Ammon's horn (tissue), 1 donor: Measurements from ENCODE around the gene SPNS1.
"Not testable (repeated sequence)": the region's sequence is repeated elsewhere in the genome, so short reads cannot be mapped to it uniquely, and the experiment has no call there.

Experiments used
- DNase-seq: peaks from one replicate; pipeline ENCODE4 v3.0.0-alpha.2; 2016; ENCODE audit warnings: low spot score

SPNS1 gene, protein sequence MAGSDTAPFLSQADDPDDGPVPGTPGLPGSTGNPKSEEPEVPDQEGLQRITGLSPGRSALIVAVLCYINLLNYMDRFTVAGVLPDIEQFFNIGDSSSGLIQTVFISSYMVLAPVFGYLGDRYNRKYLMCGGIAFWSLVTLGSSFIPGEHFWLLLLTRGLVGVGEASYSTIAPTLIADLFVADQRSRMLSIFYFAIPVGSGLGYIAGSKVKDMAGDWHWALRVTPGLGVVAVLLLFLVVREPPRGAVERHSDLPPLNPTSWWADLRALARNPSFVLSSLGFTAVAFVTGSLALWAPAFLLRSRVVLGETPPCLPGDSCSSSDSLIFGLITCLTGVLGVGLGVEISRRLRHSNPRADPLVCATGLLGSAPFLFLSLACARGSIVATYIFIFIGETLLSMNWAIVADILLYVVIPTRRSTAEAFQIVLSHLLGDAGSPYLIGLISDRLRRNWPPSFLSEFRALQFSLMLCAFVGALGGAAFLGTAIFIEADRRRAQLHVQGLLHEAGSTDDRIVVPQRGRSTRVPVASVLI

DNA sequence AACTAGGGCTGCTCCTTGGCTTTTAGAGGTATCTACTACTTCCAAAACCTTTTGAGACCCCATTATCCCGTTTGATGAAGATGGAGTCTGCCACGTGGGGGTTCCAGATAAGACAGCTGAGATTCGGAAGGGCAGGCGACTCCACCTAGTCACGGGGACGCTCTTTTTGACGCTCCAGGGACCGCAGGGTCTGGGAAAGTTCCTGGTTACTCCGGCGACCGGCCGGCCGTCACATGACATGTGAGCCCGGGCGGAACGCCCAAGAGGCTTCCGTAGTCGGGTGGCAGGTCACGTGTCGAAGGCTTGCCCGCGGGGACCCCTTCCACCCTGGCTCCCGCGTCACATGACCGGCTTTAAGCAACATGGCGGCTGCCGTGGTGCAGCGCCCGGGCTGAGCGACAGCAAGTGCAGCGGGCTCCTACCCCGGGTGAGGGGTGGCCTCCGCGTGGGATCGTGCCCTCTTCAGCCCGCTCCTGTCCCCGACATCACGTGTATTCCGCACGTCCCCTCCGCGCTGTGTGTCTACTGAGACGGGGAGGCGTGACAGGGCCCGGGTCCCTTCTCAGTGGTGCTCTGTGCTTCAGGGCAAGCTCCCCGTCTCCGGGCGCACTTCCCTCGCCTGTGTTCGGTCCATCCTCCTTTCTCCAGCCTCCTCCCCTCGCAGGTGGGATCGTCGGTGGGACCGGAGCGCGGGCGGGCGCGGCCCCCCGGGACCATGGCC lies at the start of gene SPNS1:
SPNS1 (plus strand) TSS at position 342 of the 721 bp plus-strand sequence; CDS start at position 716, 374 bp downstream.
- peak; percentile 95 for DNase-seq

DNA sequence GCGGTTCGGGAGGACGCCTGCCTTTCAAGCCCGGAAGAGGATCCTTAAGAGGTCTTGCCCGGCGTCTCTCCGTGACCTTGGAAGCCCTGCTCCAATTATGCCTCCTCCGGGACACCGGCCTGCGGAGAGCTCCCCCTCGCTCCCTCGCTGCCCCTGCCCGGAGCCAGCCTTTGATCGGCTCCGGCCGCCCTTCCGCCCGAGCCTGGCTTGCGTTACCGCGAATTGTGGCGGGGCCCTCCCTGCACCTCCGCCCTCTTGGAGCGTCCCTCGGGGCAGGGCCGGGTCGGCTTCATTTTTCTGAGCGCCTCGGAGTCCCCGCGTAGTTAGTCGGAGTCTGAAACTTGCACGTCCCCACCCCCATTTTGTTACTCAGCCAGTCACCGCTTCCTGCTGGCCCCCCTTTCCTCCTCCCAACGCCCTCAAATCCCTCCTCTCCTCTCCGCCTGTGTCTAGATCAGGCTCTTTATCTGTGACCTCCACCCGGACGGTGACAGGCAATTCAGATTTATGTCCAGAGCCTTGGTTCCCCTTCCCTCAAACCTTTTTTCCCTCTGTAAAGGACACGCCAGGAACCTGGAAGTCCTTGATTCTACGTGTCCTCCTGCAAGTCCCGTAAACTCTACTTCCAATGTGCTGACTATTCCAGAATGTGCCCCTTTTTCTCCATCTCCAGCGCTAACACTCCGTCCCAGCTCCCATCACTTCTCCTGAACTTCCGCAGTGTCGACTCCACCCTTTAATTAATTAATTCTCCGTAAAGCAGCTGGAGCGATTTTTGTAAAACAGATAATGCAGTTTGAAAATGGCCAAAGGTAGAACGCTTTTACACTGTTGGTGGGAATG lies 49.0 kb upstream of the SPNS1 start:
- DNase-seq = peak; percentile 62

DNA sequence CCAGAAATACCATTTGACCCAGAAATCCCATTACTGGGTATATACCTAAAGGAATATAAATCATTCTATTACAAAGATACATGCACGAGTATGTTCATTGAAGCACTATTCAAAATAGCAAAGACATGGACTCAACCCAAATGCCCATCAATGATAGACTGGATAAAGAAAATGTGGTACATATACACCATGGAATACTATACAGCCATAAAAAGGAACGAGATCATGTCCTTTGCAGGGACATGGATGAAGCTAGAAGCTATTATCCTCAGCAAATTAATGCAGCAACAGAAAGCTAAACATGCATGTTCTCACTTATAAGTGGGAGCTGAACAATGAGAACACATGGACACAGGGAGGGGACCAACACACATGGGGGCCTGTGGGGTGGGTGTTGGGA lies 48.3 kb upstream of the SPNS1 start:
- not testable (repeated sequence) for DNase-seq

DNA sequence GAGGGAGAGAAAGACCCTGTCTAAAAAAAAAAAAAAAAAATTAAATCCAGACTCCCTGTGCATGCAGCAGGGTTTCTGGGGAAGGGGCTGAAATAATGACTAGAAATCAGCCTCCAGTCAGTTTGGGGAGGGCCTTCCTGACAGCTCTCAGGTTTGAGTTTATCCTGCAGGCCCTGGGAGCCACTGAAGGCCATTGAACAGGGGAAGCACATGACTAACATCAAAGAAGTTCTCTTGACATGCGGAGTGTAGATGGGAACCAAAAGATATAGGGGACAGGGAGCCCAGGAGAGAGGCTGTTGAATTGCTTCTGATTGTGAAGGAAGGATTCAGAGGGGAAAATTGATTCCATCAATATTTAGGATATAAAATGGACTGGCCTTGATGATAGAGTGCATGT lies 46.8 kb upstream of the SPNS1 start:
- DNase-seq = no peak

GRCh38 chr16:28930203-28930602 lies 44.4 kb upstream of the SPNS1 start:
- no peak for DNase-seq

- no peak for DNase-seq
These were observed 43.9 kb upstream of the SPNS1 start for GRCh38 chr16:28930652-28931051.

DNA sequence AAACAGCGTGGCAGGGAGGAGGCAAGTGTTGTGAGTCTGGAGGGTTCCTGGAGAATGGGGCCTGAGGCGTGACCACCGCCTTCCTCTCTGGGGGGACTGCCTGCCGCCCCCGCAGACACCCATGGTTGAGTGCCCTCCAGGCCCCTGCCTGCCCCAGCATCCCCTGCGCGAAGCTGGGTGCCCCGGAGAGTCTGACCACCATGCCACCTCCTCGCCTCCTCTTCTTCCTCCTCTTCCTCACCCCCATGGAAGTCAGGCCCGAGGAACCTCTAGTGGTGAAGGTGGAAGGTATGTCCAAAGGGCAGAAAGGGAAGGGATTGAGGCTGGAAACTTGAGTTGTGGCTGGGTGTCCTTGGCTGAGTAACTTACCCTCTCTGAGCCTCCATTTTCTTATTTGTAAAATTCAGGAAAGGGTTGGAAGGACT lies 42.8 kb upstream of the SPNS1 start, which contains the start of gene CD19:
CD19 (plus strand) TSS at position 171 of the 425 bp plus-strand sequence; CDS start at position 201, 30 bp downstream.
- no peak for DNase-seq

DNA sequence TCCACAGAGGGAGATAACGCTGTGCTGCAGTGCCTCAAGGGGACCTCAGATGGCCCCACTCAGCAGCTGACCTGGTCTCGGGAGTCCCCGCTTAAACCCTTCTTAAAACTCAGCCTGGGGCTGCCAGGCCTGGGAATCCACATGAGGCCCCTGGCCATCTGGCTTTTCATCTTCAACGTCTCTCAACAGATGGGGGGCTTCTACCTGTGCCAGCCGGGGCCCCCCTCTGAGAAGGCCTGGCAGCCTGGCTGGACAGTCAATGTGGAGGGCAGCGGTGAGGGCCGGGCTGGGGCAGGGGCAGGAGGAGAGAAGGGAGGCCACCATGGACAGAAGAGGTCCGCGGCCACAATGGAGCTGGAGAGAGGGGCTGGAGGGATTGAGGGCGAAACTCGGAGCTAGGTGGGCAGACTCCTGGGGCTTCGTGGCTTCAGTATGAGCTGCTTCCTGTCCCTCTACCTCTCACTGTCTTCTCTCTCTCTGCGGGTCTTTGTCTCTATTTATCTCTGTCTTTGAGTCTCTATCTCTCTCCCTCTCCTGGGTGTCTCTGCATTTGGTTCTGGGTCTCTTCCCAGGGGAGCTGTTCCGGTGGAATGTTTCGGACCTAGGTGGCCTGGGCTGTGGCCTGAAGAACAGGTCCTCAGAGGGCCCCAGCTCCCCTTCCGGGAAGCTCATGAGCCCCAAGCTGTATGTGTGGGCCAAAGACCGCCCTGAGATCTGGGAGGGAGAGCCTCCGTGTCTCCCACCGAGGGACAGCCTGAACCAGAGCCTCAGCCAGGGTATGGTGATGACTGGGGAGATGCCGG lies 42.0 kb upstream of the SPNS1 start:
- DNase-seq = no peak

DNA sequence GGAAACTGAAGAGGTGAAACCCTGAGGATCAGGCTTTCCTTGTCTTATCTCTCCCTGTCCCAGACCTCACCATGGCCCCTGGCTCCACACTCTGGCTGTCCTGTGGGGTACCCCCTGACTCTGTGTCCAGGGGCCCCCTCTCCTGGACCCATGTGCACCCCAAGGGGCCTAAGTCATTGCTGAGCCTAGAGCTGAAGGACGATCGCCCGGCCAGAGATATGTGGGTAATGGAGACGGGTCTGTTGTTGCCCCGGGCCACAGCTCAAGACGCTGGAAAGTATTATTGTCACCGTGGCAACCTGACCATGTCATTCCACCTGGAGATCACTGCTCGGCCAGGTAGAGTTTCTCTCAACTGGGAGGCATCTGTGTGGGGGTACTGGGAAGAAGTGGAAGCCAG lies 41.4 kb upstream of the SPNS1 start:
- DNase-seq = no peak

- no peak for DNase-seq
These were observed 39.2 kb upstream of the SPNS1 start for GRCh38 chr16:28935346-28935745.

DNA sequence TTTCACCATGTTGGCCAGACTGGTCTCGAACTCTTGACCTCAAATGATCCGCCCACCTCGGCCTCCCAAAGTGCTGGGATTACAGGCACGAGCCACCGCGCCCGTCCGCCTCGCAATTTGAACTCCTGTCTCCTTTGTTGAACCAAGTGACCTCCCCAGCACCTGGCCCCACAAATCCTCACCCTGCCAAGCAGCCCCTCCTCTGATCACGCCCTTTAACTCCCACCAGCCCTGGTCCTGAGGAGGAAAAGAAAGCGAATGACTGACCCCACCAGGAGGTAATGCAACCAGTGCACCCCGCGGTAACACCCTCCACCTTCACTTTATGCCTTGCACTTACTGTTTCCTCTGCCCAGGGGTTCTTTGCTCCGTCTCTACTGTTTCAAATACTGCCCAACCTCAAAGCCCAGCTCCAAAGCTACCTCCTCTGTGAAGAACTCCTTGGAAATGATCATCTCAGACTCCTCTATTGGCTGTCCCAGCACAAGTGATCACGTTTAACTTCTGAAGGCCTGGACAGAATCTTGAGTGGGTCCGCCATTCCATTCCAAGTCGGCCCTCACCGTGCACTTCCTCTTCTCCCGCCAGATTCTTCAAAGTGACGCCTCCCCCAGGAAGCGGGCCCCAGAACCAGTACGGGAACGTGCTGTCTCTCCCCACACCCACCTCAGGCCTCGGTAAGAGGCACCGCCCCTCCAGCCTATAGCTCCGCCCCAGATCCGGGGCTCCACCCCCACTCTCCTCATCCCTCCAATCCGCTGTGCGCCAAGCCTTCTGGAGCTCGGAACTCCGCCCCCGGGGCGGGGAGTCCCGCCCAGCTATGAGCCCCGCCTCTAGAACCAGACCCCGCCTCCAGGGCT lies 38.4 kb upstream of the SPNS1 start:
- DNase-seq = peak; percentile 64

- DNase-seq = no peak
These were observed 37.8 kb upstream of the SPNS1 start for GRCh38 chr16:28936784-28937155.

DNA sequence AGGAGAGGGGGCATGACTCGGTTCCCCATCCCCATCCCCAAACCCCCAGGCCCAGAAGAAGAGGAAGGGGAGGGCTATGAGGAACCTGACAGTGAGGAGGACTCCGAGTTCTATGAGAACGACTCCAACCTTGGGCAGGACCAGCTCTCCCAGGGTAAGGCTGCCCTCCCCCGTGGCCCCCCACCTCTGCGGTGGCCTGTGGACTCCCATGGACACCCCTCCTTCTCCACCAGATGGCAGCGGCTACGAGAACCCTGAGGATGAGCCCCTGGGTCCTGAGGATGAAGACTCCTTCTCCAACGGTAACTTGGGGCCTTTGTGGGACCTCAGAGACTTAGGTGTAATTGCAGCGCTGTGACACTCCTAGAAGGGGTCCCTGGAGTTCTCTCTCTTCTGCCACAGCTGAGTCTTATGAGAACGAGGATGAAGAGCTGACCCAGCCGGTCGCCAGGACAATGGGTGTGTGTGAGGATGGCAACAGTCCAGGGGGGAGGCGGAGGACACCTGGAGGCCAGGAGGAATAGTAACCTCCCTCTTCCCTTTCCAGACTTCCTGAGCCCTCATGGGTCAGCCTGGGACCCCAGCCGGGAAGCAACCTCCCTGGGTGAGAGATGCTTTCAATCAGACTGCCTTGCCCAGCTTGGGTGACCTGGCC lies 37.2 kb upstream of the SPNS1 start:
- no peak for DNase-seq

DNA sequence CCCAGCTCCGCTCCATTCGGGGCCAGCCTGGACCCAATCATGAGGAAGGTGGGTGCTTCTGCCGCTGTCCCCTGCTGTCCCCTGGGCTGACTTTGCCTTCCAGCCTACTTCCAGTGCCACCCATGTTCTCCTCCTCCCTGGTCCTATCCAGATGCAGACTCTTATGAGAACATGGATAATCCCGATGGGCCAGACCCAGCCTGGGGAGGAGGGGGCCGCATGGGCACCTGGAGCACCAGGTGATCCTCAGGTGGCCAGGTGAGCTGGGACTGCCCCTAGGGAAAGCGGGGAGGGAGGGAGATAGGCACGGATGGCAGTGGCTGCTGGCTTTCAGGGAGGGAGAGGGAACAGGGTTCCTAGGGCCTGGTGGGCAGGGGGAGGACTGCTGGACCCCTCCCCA lies 35.9 kb upstream of the SPNS1 start:
- DNase-seq = no peak

DNA sequence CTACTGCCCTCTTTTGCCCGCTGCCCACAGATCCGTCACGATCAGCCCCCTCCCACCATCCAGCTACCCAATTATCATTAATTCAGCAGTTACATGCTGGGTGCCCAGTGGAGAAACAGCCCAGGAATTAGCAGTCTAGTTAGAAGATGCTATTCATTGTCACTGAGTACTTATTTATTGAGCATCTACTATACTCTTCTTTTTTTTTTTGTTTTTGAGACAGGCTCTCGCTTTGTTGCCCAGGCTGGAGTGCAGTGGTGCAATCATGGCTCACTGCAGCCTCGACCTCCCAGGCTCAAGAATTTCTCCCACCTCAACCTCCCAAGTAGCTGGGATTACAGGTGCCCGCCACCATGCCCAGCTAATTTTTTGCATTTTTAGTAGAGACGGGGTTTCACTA lies 34.8 kb upstream of the SPNS1 start:
- not testable (repeated sequence) for DNase-seq

- DNase-seq = no peak
These were observed 31.3 kb upstream of the SPNS1 start for GRCh38 chr16:28943281-28943680.

- DNase-seq = no peak
These were observed 27.9 kb upstream of the SPNS1 start for GRCh38 chr16:28946681-28947080.

DNA sequence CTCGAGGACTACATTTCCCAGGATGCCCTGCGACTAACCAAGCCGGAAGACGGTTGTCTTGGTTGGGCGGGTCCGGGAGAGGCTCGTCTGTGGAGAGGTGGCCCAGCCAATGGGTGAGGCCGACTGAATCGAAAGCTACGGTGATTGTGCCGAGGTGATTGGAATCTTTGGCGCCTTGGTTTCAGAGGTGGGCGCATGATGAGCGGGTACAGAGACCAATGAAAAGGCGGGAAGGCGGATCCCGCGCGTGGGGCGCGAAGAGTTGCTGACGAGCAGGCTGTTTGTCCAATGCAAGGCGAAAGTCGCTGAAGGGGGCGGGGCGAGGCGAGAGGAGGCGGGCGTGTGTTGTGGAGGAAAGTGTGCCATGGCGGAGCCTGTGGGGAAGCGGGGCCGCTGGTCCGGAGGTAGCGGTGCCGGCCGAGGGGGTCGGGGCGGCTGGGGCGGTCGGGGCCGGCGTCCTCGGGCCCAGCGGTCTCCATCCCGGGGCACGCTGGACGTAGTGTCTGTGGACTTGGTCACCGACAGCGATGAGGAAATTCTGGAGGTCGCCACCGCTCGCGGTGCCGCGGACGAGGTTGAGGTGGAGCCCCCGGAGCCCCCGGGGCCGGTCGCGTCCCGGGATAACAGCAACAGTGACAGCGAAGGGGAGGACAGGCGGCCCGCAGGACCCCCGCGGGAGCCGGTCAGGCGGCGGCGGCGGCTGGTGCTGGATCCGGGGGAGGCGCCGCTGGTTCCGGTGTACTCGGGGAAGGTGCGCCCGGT lies 23.7 kb upstream of the SPNS1 start, which contains the start of gene NFATC2IP:
NFATC2IP (plus strand) TSS at position 290 of the 762 bp plus-strand sequence; CDS start at position 365, 75 bp downstream.
- DNase-seq = peak; percentile 100
